ENCODE measurements around the gene ARL10.
"Not testable (repeated sequence)": the region's sequence is repeated elsewhere in the genome, so short reads cannot be mapped to it uniquely, and the experiment has no call there.

ARL10 gene

GRCh38 chr5:176388444-176389134, 23.3 kb downstream of the ARL10 start, which contains the start of the genes HIGD2A and NOP16:
Gene HIGD2A (plus strand): TSS chr5:176388751. CDS start chr5:176388820, 69 bp downstream.
Gene NOP16 (minus strand): TSS chr5:176388598. CDS start chr5:176388539, 59 bp downstream.
- DNase-seq (ENCODE audit: low read depth in 2 of 2): peak; percentile 99 to 100

DNA sequence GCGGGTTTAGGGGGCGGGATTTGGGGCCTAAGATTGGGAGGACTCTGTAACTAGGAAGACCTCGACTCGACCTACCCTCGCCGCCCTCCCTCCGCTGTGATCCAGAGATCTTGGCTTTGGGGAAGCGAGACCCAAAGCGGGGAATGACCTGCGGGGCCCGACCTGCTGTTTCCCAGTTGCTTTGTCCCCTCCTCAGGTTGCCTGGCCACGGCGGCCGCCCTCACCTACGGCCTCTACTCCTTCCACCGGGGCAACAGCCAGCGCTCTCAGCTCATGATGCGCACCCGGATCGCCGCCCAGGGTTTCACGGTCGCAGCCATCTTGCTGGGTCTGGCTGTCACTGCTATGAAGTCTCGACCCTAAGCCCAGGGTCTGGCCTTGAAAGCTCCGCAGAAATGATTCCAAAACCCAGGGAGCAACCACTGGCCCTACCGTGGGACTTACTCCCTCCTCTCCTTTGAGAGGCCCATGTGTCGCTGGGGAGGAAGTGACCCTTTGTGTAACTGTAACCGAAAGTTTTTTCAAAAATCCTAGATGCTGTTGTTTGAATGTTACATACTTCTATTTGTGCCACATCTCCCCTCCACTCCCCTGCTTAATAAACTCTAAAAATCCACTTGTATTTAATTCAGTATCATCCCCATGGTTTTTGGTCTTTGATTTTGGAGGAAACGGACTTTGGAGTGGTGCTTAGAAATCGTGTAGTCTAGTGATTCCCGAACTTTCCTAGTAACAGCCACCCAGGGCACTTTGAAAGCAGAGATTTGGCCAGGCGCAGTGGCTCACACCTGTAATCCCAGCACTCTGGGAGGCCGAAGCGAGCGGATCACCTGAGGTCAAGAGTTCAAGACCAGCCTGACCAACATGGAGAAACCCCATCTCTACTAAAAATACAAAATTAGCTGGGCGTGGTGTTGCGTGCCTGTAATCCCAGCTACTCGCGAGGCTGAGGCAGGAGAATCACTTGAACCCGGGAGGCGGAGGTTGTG, 24.1 kb downstream of the ARL10 start:
- no peak for DNase-seq (ENCODE audit: low read depth in 2 of 2)

DNA sequence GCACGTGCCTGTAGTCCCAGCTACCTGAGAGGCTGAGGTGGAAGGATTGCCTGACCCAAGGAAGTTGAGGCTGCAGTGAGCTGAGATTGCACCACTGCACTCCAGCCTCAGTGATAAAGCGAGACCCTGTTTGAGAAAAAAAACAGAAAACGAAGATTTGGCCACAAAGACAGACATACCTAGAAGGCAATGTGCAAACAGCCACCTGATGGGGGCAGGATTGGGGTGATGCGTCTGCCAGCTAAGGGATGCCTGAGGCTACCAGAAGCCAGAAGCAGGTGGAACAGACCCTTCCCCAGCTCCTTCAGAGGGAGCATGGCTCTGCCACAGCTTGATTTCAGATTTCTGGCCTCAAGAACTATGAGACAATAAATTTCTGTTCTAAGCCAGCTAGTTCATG, 26.2 kb downstream of the ARL10 start:
- DNase-seq (ENCODE audit: low read depth in 2 of 2): no peak

DNA sequence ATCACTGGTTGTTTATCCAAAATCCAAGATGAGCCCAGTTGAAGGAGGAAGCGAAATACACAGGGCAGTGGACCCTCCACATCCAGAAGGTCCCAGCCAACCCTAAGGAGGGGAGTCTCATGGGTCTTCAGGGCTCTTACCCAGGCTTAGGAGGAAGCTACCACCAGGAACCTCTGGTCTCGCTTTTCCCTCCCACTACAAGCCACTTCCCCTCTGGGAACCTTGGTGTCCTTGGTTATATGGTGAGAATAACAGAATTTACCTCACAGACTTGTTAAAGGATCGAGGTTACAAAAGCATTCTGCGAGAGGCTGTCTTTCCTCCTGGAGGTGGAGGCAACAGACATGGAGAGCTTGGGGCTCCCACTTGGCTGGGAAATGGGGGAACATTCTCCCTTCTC, 26.7 kb downstream of the ARL10 start:
- DNase-seq (ENCODE audit: low read depth in 2 of 2): no peak

GRCh38 chr5:176392526-176392925, 27.2 kb downstream of the ARL10 start:
- DNase-seq (ENCODE audit: low read depth in 2 of 2): no peak

GRCh38 chr5:176394096-176394495, 28.8 kb downstream of the ARL10 start:
- no peak for DNase-seq (ENCODE audit: low read depth in 2 of 2)

DNA sequence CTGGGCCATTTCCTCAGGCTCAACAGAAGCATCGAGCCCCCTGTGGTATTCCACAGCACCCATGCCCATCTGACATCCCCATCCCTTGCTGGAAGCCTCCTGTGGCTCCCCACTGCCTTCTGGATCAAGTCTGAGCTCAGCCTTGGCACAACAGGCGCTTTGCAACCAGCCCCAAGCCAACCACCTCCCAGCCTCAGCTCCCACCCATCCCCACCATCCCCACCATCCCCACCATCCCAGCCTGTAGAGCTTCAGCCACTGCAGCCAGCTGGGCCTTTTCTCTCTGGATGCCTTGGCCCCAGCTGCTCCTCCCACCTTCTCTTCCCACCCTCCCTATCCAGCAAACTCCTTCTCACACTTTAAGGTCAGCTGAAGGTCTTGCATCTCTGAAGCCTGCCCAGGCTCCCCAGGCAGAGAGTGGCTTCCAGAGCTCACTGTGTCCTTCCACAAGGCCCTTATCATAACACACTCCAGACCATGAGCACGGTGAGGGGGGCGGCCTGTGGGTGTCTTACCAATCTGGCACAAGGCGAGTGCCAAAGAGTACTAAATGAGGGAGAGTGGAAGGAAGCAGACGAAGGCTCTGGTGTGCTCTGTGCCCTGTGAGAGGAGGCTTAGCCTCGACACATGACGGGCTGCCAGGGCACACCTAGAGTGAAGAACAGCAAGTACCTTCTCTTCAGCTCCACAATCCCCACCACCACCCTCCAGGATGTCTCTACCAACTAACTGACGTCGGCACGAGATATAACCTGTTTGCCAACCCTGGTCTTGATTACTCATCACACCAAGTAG, 29.8 kb downstream of the ARL10 start:
- DNase-seq (ENCODE audit: low read depth in 2 of 2): no peak

- no peak for DNase-seq (ENCODE audit: low read depth in 2 of 2)
Measured at GRCh38 chr5:176396330-176396729, 31.0 kb downstream of the ARL10 start.

- DNase-seq (ENCODE audit: low read depth in 2 of 2): no peak
Measured at GRCh38 chr5:176397736-176398420, 32.6 kb downstream of the ARL10 start.

GRCh38 chr5:176400382-176401156, 35.3 kb downstream of the ARL10 start:
- no peak for DNase-seq (ENCODE audit: low read depth in 2 of 2)

DNA sequence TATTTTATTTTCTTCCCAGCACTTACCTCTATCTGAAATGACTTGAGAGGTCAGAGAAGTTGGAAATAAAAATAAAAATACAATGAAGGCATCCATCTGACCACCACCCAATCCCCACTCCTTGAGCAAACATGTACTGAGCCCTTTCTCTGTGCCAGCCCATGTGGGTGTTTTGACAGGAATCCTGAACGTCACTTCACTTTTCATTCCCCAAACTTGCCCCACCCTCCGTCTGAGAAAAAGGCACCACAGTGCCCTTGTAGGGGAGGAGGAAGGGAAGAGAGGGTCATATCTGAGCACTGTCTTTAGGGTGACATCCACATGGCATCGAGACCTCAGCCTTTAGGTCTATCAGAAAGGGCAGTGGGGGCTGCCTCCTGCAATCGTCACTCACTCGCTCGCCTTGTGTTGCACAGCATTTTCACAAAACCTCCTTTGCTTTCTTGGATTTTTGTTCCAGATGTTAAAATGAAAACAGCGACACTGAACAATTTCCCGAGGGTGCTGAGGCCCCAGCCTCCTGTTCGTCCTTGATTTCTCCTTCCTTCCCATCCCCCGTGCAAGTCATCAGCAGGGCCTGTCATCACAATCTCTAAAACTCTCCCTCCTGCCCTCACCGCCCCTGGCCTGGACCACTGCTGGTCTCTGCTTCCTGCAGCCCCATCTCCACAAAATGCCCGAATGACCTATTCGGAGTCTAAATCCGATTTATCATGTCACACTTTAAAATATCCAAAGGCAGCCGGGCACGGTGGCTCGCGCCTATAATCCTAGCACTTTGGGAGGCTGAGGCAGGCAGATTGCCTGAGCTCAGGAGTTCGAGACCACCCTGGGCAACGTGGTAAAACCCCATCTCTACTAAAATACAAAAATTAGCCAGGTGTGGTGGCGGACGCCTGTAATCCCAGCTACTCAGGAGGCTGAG, 36.3 kb downstream of the ARL10 start:
- no peak for DNase-seq (ENCODE audit: low read depth in 2 of 2)

DNA sequence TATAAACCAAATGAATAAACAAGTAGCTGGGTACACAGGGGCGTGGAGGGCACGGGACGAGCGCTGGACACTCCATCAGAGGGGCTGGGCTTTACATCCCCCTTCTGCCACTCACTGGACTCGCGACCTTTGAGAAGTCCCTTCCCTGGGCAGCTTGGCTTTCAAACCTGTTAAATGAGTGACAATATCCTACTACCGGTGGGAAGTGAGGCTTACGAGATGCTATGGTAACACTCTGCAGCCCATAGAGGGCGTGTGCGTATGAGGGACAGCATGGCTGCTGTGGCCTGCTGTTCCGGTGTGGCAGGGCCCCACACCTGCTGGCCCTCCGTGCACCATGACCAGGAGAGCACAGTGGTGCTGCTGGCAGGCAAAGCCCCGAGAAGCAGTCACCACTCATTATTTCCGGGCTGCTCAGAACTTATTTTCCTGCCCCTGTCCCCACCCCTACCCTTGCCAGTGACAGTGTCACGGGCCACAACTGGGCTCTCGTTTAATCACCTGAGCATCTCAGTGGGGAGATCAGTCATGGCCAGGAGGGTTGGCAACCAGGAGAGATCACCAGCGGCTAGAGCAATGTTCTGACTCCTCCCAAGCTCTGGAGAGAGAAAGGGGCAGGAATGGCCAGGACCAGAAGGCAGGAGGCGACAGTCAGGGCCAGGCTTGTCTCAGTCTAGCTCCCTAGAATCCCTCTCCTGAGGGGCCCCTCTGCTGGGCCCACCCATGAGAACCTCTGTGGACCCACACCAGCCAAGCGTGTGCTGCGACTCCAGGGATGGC, 40.6 kb downstream of the ARL10 start:
- no peak for DNase-seq (ENCODE audit: low read depth in 2 of 2)

- DNase-seq (ENCODE audit: low read depth in 2 of 2): no peak
Measured at GRCh38 chr5:176406436-176407052, 41.3 kb downstream of the ARL10 start.

DNA sequence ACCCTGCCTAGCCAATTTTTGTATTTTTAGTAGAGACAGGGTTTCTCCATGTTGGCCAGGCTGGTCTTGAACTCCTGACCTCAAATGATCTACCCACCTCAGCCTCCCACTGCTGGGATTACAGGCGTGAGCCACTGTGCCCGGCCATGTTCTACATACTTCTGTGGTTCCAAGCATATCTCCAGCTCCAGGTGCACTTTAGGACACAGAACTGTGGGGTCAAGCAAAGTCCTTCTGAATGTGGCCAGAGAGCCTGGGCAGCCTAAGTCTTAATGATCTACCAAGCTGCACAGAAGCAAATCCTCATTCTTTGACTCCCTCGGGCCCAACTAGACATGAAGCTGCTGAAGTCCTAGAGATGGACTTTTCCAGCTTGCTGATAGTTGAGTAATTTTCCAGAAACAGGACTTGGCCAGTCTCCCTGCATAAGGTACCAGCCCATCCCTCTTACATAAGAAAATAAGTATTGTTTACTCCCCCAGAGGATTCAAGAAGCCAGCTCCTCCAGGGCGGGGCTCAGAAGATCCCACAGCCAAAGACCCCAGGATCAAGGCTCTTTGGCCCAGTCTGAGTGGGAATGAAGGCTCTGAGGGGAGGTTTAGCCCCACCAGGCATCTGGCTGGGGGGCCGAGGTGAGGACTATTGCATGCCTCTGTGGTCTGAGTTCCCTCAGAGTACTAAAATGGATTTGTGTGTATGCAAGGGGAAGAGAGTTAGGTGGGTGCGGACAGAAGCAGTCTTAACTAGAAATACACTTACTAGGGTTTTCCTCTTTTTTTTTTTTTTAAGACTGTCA, 42.4 kb downstream of the ARL10 start:
- no peak for DNase-seq (ENCODE audit: low read depth in 2 of 2)

DNA sequence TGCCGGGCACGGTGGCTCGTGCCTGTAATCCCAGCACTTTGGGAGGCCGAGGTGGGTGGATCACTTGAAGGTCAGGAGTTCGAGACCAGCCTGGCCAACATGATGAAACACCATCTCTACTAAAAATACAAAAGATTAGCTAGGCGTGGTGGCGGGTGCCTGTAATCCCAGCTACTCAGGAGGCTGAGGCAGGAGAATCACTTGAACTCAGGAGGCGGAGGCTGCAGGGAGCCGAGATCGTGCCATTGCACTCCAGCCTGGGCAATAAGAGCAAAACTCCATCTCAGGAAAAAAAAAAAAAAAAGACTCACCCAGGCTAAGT, 42.9 kb downstream of the ARL10 start:
- DNase-seq (ENCODE audit: low read depth in 2 of 2): not testable (repeated sequence)

DNA sequence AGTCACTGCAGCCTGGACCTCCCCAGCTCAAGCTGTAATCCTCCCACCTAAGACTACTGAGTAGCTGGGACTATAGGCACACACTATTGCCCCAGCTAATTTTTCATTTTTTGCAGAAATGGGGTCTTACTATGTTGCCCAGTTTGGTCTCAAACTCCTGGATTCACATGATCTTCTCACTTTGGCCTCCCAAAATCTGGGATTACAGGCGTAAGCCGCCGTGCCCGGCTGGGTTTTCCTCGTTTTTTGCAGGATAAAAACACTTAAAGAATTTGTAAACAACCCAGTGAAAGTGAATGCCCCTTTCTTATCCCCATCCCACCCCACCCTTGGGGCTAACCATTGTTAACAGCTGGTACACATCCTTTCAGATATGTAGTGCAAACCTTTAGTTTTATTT, 43.3 kb downstream of the ARL10 start:
- no peak for DNase-seq (ENCODE audit: low read depth in 2 of 2)

DNA sequence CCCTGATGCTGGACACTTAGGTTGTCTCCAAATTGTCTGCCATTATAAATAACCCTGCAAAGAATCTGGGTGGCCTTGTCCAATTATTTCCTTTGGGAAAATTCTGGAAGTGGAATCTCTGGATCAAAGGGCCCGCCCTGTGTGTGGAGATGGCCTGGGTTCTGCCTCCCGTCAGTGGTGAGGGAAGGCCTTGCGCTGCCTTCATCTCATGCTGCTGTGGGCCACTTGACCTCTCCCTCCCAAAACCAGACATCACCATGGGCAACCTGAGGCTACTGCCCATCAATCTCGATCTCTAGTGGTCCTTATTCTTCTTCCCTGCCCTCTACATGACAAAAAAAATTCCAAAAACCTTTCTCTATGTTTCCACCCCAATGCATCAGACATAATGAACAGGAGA, 44.5 kb downstream of the ARL10 start:
- no peak for DNase-seq (ENCODE audit: low read depth in 2 of 2)

All from stimulated activated CD8-positive, alpha-beta memory T cell treated with anti-CD3 and anti-CD28 coated beads, Interleukin-7, amount 100 ng/mL, for 4 hours (primary cell).